ENCODE results near the gene RNPEPL1. TPM values are rescaled to one million over a fixed set of nuclear protein-coding genes. Genes with fewer than 3 reads are reported as not detected.
"Not testable (repeated sequence)": the region's sequence is repeated elsewhere in the genome, so short reads cannot be mapped to it uniquely, and the experiment has no call there.

RNPEPL1 gene
- total RNA-seq, 1 experiment from 2014 or later, result 31.5 TPM

GRCh38 chr2:240616860-240617666 lies 48.8 kb downstream of the RNPEPL1 start:
- H3K4me1 Mint-ChIP-seq (ENCODE audit: insufficient read depth, unreplicated experiment); H3K27ac Mint-ChIP-seq (ENCODE audit: low read depth, unreplicated experiment); H3K27me3 Mint-ChIP-seq (ENCODE audit: insufficient read depth, unreplicated experiment); POLR2A ChIA-PET; BruUV-seq (replicated peaks); DNase-seq (ENCODE audit: unreplicated experiment); H3K4me3 Mint-ChIP-seq (ENCODE audit: unreplicated experiment); intact Hi-C loops (cut with micrococcal nuclease); H3K36me3 Mint-ChIP-seq (ENCODE audit: insufficient read depth, unreplicated experiment); H3K9me3 Mint-ChIP-seq (ENCODE audit: unreplicated experiment); CTCF ChIA-PET: not testable (repeated sequence)
- TF ChIP-seq, protein P1, sequence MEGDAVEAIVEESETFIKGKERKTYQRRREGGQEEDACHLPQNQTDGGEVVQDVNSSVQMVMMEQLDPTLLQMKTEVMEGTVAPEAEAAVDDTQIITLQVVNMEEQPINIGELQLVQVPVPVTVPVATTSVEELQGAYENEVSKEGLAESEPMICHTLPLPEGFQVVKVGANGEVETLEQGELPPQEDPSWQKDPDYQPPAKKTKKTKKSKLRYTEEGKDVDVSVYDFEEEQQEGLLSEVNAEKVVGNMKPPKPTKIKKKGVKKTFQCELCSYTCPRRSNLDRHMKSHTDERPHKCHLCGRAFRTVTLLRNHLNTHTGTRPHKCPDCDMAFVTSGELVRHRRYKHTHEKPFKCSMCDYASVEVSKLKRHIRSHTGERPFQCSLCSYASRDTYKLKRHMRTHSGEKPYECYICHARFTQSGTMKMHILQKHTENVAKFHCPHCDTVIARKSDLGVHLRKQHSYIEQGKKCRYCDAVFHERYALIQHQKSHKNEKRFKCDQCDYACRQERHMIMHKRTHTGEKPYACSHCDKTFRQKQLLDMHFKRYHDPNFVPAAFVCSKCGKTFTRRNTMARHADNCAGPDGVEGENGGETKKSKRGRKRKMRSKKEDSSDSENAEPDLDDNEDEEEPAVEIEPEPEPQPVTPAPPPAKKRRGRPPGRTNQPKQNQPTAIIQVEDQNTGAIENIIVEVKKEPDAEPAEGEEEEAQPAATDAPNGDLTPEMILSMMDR (IDR thresholded peaks at IDR 0.05; ENCODE audit: unreplicated experiment), result peak; percentile 6

GRCh38 chr2:240618776-240619175 lies 50.5 kb downstream of the RNPEPL1 start:
- TF ChIP-seq, protein P1 (IDR thresholded peaks at IDR 0.05; ENCODE audit: unreplicated experiment), result no peak
- no peak overlapping the region for H3K4me3 Mint-ChIP-seq (ENCODE audit: unreplicated experiment)
- H3K9me3 Mint-ChIP-seq (ENCODE audit: unreplicated experiment), result no peaks in the 10 kb centered on the region
- no peaks in the 10 kb centered on the region for H3K4me1 Mint-ChIP-seq (ENCODE audit: insufficient read depth, unreplicated experiment)
- H3K36me3 Mint-ChIP-seq (ENCODE audit: insufficient read depth, unreplicated experiment), result no peaks in the 10 kb centered on the region
- no peak for DNase-seq (ENCODE audit: unreplicated experiment)
- no peaks in the 10 kb centered on the region for H3K27me3 Mint-ChIP-seq (ENCODE audit: insufficient read depth, unreplicated experiment)
- BruUV-seq (replicated peaks), result no TSS peak
- no peak overlapping the region for H3K27ac Mint-ChIP-seq (ENCODE audit: low read depth, unreplicated experiment)
- POLR2A ChIA-PET, result no interaction called here
- intact Hi-C loops (cut with micrococcal nuclease), result no loop called here
- CTCF ChIA-PET, result interaction anchor here (0.5 kb wide), 1 partner anchor 180 kb away, joined by 3 read pairs; no protein-coding TSS in a partner anchor

DNA sequence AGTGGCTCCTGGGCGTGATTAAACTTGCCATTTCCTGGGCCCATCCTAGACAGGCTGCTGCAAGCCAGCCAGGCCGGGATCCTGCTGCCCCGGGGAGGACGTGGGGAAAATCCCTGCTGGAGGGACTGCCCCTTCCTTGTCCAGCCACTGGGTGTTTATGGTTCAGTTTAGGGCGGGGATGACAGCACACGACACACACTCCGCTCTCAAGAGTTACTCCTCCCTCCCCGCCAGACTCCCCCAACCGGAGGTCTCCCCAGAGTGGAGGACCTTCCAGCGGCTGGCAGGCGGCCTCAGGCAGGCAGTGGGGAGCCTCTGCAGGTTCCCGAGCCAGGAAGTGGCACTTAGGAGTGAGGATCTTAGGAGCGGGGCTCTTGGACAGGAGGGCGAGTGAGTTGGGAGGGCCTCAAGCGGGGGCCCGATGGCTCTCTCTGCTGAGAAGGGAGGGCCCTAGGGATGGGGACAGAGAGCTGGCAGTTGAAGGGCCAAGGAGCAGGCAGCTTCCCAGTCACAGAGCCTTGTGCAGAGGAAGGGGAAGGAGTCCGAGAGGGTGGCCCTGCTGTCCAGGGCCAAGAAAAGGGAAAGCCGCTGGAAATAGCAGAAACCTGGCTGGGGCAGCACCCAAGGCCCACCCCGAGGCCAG lies 51.3 kb downstream of the RNPEPL1 start:
- Mint-ChIP-seq H3K27me3 (ENCODE audit: insufficient read depth, unreplicated experiment) (no peaks in the 10 kb centered on the region), H3K4me1 (ENCODE audit: insufficient read depth, unreplicated experiment) (no peaks in the 10 kb centered on the region), H3K4me3 (ENCODE audit: unreplicated experiment) (no peak overlapping the region), H3K9me3 (ENCODE audit: unreplicated experiment) (no peaks in the 10 kb centered on the region), H3K27ac (ENCODE audit: low read depth, unreplicated experiment) (no peak overlapping the region), H3K36me3 (ENCODE audit: insufficient read depth, unreplicated experiment) (no peaks in the 10 kb centered on the region)
- intact Hi-C loops (cut with micrococcal nuclease), result no loop called here
- POLR2A ChIA-PET, result no interaction called here
- no peak for DNase-seq (ENCODE audit: unreplicated experiment)
- BruUV-seq (replicated peaks), result no TSS peak
- CTCF ChIA-PET, result no interaction called here
- TF ChIP-seq, protein P1 (IDR thresholded peaks at IDR 0.05; ENCODE audit: unreplicated experiment), result no peak

- intact Hi-C loops (cut with micrococcal nuclease), result no loop called here
- no TSS peak for BruUV-seq (replicated peaks)
- H3K4me1 Mint-ChIP-seq (ENCODE audit: insufficient read depth, unreplicated experiment), result no peaks in the 10 kb centered on the region
These were observed 52.0 kb downstream of the RNPEPL1 start for GRCh38 chr2:240620149-240620731.

More at GRCh38 chr2:240620149-240620731, 52.0 kb downstream of the RNPEPL1 start:
- Mint-ChIP-seq H3K36me3 (ENCODE audit: insufficient read depth, unreplicated experiment) (no peaks in the 10 kb centered on the region), H3K27me3 (ENCODE audit: insufficient read depth, unreplicated experiment) (no peaks in the 10 kb centered on the region), H3K4me3 (ENCODE audit: unreplicated experiment) (no peak overlapping the region), H3K9me3 (ENCODE audit: unreplicated experiment) (no peaks in the 10 kb centered on the region), H3K27ac (ENCODE audit: low read depth, unreplicated experiment) (no peak overlapping the region)
- ChIA-PET CTCF (interaction anchor here (0.6 kb wide), 1 partner anchor 10 kb away, joined by 3 read pairs; no protein-coding TSS in a partner anchor), POLR2A (no interaction called here)
- TF ChIP-seq, protein P1 (IDR thresholded peaks at IDR 0.05; ENCODE audit: unreplicated experiment), result no peak
- DNase-seq (ENCODE audit: unreplicated experiment), result no peak
